Activated CD8-positive, alpha-beta memory T cell treated with anti-CD3 and anti-CD28 coated beads for 4 hours (primary cell): ENCODE data around the gene OR1J1.

ENCODE experiments used
- DNase-seq, 2 donors: peaks; one replicate each; pipeline ENCODE4 v3.0.0-alpha.2; 2020; ENCODE audit warnings: low read depth in 2 of 2

OR1J1 gene

GRCh38 chr9:122445155-122445749, 32.5 kb downstream of the OR1J1 start:
- no peak for DNase-seq

GRCh38 chr9:122444041-122444733, 33.5 kb downstream of the OR1J1 start:
- DNase-seq = no peak

GRCh38 chr9:122442568-122442967, 35.2 kb downstream of the OR1J1 start:
- no peak for DNase-seq
